ENCODE measurements around the gene TCF4.

TCF4 gene

DNA sequence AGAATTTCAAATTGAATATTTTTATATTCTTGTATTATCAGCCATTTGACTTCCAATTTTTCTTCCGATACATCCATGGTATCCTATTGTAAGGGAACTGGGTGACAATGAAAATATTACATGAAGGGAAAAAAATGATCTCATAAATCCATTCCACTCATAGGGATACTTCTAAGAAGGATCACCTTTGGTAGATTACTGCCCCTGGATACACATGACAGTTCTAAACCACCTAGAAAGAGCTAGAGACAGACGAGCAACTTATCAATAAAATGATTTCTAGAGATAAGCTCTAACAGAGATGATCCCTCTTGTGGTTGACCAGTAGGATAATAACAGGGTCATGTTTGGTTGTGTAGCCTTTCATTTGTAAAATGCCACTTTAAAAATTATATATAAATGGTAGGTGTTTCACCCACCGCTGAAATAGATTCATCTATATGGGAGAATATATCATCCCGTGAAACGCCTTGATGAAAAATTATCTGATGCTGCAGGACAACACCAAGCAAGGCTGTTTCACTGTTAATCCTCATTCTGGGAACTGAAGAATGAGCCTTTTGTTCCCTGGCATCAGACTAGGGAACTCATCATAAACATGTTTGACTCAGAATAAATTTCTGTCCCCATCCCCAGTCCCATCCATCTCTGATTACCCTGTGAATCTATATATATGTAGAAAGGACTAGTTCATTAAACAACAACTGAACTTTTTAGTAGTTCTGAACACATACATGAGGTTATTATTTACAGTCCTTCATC lies 180.0 kb downstream of the TCF4 start:
- DNase-seq (ENCODE audit: low spot score): no peak

- DNase-seq (ENCODE audit: low spot score): no peak
These were observed 180.8 kb downstream of the TCF4 start for GRCh38 chr18:55407191-55407590.

- DNase-seq (ENCODE audit: low spot score): no peak
These were observed 181.5 kb downstream of the TCF4 start for GRCh38 chr18:55406451-55406991.

GRCh38 chr18:55405893-55406406 lies 182.0 kb downstream of the TCF4 start:
- no peak for DNase-seq (ENCODE audit: low spot score)

GRCh38 chr18:55405475-55405874 lies 182.5 kb downstream of the TCF4 start:
- no peak for DNase-seq (ENCODE audit: low spot score)

- no peak for DNase-seq (ENCODE audit: low spot score)
These were observed 183.0 kb downstream of the TCF4 start for GRCh38 chr18:55404832-55405465.

DNA sequence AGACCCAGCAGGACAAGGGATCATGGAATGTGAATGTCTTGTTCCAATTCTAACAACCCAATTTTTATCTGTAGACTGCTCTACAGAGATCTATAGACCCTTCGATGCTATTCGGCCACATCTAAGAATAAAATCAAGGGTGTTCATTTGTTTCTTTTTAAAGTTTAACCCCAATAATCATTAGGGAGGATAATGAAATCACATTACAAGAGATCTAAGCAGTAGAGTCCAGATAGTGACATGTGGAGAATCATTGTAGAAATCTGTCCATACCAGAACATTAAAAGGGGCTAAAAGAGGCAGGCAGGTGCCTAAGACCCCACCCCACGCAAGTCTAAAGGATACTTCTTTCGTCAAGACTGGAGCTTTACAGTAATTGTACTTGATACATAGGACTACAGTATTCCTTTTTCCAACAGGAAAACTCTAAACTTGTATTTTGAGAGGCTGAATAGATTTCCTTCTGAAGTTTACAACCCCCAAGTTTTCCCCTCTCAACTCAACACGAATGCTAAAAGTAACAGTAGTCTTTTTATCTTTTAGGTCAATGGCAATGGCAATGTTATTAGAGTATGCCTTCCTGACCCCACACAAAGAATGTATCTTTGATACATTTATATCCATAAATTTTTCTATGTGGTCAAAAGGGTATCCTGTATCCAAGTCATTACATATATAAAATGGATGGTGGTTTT lies 183.7 kb downstream of the TCF4 start:
- no peak for DNase-seq (ENCODE audit: low spot score)

DNA sequence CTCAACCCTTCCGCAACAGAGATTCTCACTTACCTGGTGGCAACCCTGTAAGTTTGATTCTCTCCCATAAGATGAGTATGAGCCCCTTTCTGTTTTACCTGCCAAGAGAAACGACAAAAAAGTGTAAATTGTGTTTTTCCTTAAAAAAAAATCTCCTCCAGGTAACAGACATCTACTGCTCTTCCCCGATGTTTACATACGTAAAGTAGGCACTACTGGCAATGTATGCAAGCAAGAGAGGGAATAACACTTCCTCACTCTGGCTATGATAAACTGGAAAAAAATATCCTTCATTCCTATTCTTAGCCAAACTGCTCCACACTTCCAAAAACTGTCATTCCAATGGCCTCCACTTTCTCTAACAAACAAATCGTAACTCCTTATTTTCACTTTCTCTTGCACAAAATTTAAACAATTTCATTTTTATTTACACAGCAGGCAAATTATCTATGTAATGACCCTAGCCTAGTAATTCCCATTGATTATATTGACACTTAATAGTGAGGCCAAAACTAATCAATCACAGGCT lies 184.5 kb downstream of the TCF4 start:
- DNase-seq (ENCODE audit: low spot score): no peak

GRCh38 chr18:55402731-55403405 lies 185.1 kb downstream of the TCF4 start:
- DNase-seq (ENCODE audit: low spot score): no peak

GRCh38 chr18:55401638-55402191 lies 186.3 kb downstream of the TCF4 start:
- DNase-seq (ENCODE audit: low spot score): peak; percentile 22

DNA sequence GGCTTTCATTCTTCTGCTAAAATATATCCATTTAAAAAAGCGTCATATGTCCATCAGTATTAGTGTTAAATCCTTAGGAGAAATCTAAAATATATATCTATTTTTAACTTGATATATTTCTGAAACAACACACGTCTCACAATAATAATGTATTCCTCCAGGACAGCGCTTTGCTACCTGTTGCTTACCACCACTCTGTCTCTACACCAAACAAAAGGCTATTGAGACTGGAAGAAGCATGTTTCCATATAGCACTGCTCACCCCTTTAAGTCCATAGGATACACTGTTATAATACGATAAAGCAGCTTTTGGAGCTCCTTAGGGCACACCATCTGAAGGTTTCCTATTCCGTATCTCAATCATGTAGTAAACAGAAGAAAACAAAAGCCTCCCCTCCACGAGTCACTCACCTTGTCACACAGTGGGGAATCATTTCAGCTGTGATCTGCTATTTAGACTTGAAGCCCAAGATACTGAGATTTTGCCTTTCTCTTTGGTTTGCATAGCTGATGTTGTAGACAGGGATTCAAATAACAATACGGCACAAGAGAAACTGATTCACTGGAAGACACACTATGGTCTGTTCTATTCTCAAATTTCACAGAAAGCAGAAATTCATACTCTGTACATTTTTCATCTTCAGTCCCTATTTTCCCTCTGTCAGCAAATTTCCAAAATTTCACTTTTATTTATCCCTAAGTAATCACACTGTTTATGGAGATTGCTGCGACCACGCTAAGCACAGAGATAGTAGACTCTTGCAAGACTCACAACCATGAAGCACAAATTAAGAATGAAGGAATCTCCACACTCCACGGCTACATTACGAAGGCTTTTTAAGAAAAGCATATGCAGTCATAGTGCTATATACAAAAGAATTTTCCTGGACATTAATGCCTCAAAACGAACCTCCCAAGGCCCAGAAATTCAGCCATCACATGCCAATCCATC lies 187.1 kb downstream of the TCF4 start:
- no peak for DNase-seq (ENCODE audit: low spot score)

DNA sequence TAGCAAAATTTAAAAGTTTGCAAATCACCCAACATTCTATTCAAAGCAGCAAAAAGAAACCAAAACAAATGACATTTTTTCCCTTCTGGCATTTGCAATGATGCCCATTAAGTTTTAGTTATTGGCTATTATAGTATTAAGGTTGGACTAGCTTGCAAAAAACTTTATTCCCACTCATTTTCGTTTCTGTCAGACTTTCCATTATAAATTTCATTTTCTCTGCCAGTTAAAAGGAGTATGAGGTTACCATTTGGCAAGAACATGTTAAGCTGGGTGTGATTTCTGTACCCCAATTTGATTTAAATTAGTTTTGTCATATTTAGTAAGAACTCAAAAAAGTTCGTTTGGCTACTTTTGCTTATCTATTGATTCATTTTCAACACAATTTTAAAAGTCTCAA lies 187.9 kb downstream of the TCF4 start:
- DNase-seq (ENCODE audit: low spot score): no peak

GRCh38 chr18:55398858-55399257 lies 189.1 kb downstream of the TCF4 start:
- no peak for DNase-seq (ENCODE audit: low spot score)

DNA sequence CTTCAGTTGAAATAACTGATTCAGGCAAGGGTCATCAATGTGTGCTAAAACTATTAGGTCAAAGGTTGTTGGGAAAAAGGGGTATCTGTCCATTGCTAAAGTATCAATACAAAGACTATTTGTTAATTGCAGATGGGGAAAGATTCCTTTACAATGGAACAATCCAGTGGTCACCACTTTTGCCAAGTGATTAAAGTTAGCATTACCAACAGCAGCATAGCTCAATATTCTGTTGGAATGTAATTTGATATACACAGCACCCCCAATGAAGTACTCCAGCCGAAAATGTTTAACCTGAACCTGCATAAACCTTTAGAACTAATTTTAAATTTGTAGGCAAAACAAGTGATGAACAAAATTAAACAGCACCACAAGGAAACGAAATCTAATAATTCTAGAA lies 191.0 kb downstream of the TCF4 start:
- DNase-seq (ENCODE audit: low spot score): no peak

DNA sequence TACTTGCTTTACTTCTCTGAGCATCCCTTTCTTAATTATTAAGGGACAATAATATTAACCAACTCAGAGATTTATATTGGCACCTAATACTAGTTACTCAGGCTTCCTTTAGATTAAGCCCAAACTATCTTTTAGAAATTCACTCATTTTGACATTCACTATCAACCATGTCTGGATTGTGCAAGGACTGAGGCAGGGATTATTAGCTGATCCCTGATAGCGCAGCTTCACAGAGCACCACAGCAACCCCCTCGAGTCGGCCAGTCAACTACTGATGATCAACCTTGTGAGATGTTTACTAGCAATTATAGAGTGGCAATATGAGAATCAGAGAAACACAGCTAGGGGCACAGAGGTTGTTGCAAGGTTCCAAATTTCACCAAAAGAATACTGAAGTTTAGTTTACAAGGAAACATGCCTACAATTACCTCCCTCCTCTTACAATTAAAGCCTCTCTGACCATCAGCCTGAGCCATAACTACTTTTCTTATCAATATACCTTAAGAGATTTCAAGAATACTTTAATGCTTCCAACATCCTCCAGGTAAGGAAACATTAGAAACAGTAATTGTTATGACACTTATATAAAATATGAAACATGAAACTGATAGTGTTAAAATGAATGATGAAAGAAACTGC lies 191.6 kb downstream of the TCF4 start:
- DNase-seq (ENCODE audit: low spot score): no peak

DNA sequence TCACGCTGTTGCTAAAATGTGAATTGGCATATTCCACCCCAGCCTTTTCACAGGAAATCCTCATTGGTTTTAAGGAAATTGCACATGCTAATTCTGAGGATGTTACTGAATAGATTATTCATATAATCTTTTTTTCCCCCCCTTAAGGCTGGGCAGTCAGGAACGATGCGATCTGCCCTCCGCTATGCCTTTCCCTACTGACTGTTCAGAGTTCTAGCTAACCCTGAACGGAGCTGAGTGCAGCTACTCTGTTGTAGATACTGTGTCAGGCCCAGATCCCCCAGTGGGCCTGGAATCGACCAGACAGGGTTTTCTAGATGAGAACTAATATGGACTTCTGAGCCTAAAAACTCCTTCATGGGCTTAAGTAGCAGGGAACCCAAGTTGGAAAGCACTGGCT lies 192.2 kb downstream of the TCF4 start:
- no peak for DNase-seq (ENCODE audit: low spot score)

GRCh38 chr18:55390898-55391297 lies 197.1 kb downstream of the TCF4 start:
- DNase-seq (ENCODE audit: low spot score): no peak

- DNase-seq (ENCODE audit: low spot score): no peak
These were observed 200.6 kb downstream of the TCF4 start for GRCh38 chr18:55387139-55387984.

- no peak for DNase-seq (ENCODE audit: low spot score)
These were observed 201.4 kb downstream of the TCF4 start for GRCh38 chr18:55386545-55386944.
